IMR-90 (cell line): ENCODE measurements around the gene CCL15. TPM values are rescaled to one million over a fixed set of nuclear protein-coding genes. Genes with fewer than 3 reads are reported as not detected.
"Not testable (repeated sequence)": the region's sequence is repeated elsewhere in the genome, so short reads cannot be mapped to it uniquely, and the experiment has no call there.

Experiments used
- ATAC-seq: fragments of 200-7000 bp; cut with Tn5 transposase; 2 replicates; pipeline ENCODE4 v1.9.1; 2020; ENCODE audit warnings: low read depth, mild to moderate bottlenecking, moderate library complexity
- BruUV-seq: library from RNA; stranded (reverse); fragments of 400-500 nt; replicated peaks from 2 replicates; lab custom pipeline; 2021; lab: Mats Ljungman, UMichigan
- CTCF ChIA-PET: fragments of 300-600 bp; formaldehyde crosslinking; extraction: SDS; loops from one replicate; lab custom pipeline; 2021; ENCODE audit warnings: antibody characterized with exemption; lab: Yijun Ruan, JAX
- POLR2A ChIA-PET: fragments of 300-600 bp; sonication (Branson Sonifier 250); formaldehyde crosslinking; loops from one replicate; lab custom pipeline; 2022; ENCODE audit warnings: antibody characterized with exemption; ENCODE audit not compliant: unreplicated experiment; lab: Charles Lee
- DNase-seq: peaks from one replicate; pipeline ENCODE4 v3.0.0; 2013
- H2AFZ ChIP-seq: replicated peaks from 2 replicates; pipeline ENCODE3; 2013; ENCODE audit warnings: low read length, mild to moderate bottlenecking; ENCODE audit not compliant: poor library complexity
- H2AK5ac ChIP-seq: 2 replicates; pipeline ENCODE4 v1.6.1; 2013; ENCODE audit warnings: low read depth, low read length, inconsistent platforms
- H2AK9ac ChIP-seq: replicated peaks from 2 replicates; pipeline ENCODE3; 2013; ENCODE audit warnings: mild to moderate bottlenecking, low read depth, low read length, moderate library complexity; ENCODE audit not compliant: poor library complexity
- H2BK120ac ChIP-seq: 2 replicates; pipeline ENCODE4 v1.6.1; 2013; ENCODE audit warnings: low read depth, low read length, inconsistent platforms
- H2BK15ac ChIP-seq: 3 replicates; pipeline ENCODE4 v1.6.1; 2013; ENCODE audit warnings: low read depth, low read length, inconsistent platforms
- H2BK20ac ChIP-seq: 2 replicates; pipeline ENCODE4 v1.6.1; 2013; ENCODE audit warnings: low read depth, mild to moderate bottlenecking, inconsistent platforms, low read length, moderate library complexity
- H2BK5ac ChIP-seq: 2 replicates; pipeline ENCODE4 v1.6.1; 2013; ENCODE audit warnings: mild to moderate bottlenecking, low read depth, low read length, inconsistent platforms; ENCODE audit not compliant: poor library complexity, severe bottlenecking
- H3K14ac ChIP-seq: replicated peaks from 2 replicates; pipeline ENCODE4 v1.6.1; 2013; ENCODE audit warnings: low read depth, low read length, inconsistent platforms
- H3K18ac ChIP-seq: 2 replicates; pipeline ENCODE4 v1.6.1; 2013; ENCODE audit warnings: low read depth, low read length, control low read depth
- H3K23ac ChIP-seq: 2 replicates; pipeline ENCODE4 v1.6.1; 2013; ENCODE audit warnings: low read depth, low read length, inconsistent platforms
- H3K27ac ChIP-seq: 2 replicates; pipeline ENCODE4 v1.5.1; 2013; ENCODE audit warnings: mild to moderate bottlenecking, control low read depth, low read length; ENCODE audit not compliant: insufficient read depth
- H3K27me3 ChIP-seq: 2 replicates; pipeline ENCODE4 v1.6.1; 2013; ENCODE audit warnings: low read length; ENCODE audit not compliant: control insufficient read depth, insufficient read depth
- H3K36me3 ChIP-seq: 2 replicates; pipeline ENCODE4 v1.6.1; 2013; ENCODE audit warnings: low read length, mixed read lengths; ENCODE audit not compliant: control insufficient read depth, insufficient read depth
- H3K4ac ChIP-seq: 2 replicates; pipeline ENCODE4 v1.6.1; 2013; ENCODE audit warnings: low read depth, low read length, inconsistent platforms
- H3K4me1 ChIP-seq: 2 replicates; pipeline ENCODE4 v1.6.1; 2013; ENCODE audit warnings: low read length, mixed read lengths; ENCODE audit not compliant: control insufficient read depth, insufficient read depth
- H3K4me2 ChIP-seq: 2 replicates; pipeline ENCODE4 v1.6.1; 2013; ENCODE audit warnings: low read depth, mild to moderate bottlenecking, control low read depth, low read length, moderate library complexity
- H3K4me3 ChIP-seq: 2 replicates; pipeline ENCODE4 v1.5.1; 2013; ENCODE audit warnings: low read depth, mild to moderate bottlenecking, control low read depth, low read length, moderate library complexity; ENCODE audit not compliant: insufficient read depth
- H3K56ac ChIP-seq: 2 replicates; pipeline ENCODE4 v1.6.1; 2013; ENCODE audit warnings: low read length, inconsistent platforms; ENCODE audit not compliant: insufficient read depth; ENCODE audit errors: extremely low read depth
- H3K79me1 ChIP-seq, 2 experiments: 2 replicates each; pipeline ENCODE4 v1.6.1; 2013; ENCODE audit warnings: low read length in 2 of 2, inconsistent platforms in 1 of 2, low read depth in 1 of 2
- H3K9ac ChIP-seq: 2 replicates; pipeline ENCODE4 v1.6.1; 2013; ENCODE audit warnings: low read depth, low read length, control low read depth
- H3K9me1 ChIP-seq: 2 replicates; pipeline ENCODE4 v1.6.1; 2013; ENCODE audit warnings: low read length, inconsistent platforms; ENCODE audit not compliant: insufficient read depth
- H3K9me3 ChIP-seq: 2 replicates; pipeline ENCODE4 v1.6.1; 2013; ENCODE audit warnings: low read length; ENCODE audit not compliant: control insufficient read depth, insufficient read depth
- H4K20me1 ChIP-seq: 2 replicates; pipeline ENCODE4 v1.6.1; 2013; ENCODE audit warnings: low read length, inconsistent platforms; ENCODE audit not compliant: insufficient read depth
- H4K5ac ChIP-seq: 2 replicates; pipeline ENCODE4 v1.6.1; 2013; ENCODE audit warnings: mild to moderate bottlenecking, low read depth, low read length, control low read depth
- H4K8ac ChIP-seq, 2 experiments: 2 replicates each; pipeline ENCODE4 v1.6.1; 2013; ENCODE audit warnings: low read depth in 2 of 2, low read length in 2 of 2, control low read depth in 1 of 2, inconsistent platforms in 1 of 2
- H4K91ac ChIP-seq: 2 replicates; pipeline ENCODE4 v1.6.1; 2013; ENCODE audit warnings: low read depth, low read length, inconsistent platforms; ENCODE audit not compliant: insufficient read depth
- BHLHE40 ChIP-seq: fragments of 150-350 bp; IDR thresholded peaks from 2 replicates; pipeline ENCODE4 v1.6.1; 2016; ENCODE audit warnings: mild to moderate bottlenecking, low read depth, low read length
- WGBS, 2 experiments: methylation state at CpG; one replicate each; pipeline versions ENCODE4 v1.1.5 to v1.1.7; 2013; ENCODE audit warnings: missing lambda C conversion rate in 2 of 2; ENCODE audit not compliant: insufficient read length in 1 of 2; ENCODE audit errors: extremely low coverage in 2 of 2; 5-methylcytosine and 5-hydroxymethylcytosine counted together
- dilution Hi-C: fragments of 300-500 bp; cut with HindIII; formaldehyde crosslinking; loops from one replicate; pipeline ENCODE4 v1.14.3; 2018; ENCODE audit warnings: low sequenced_read_pairs; ENCODE audit not compliant: unreplicated experiment
- in situ Hi-C: fragments of 300-500 bp; cut with MboI; formaldehyde crosslinking; loops from 3 replicates; pipeline ENCODE4 v1.14.3; 2019; ENCODE audit warnings: low sequenced_read_pairs, inconsistent platforms, mixed read lengths
- intact Hi-C: fragments of 100-400 bp; cut with micrococcal nuclease; formaldehyde crosslinking; loops from 2 replicates; pipeline ENCODE4 v1.10.0; 2022
- polyA plus RNA-seq, 3 experiments: library from polyadenylated mRNA; depleted of rRNA; stranded (reverse); fragments of >200 nt; gene quantifications; 2 replicates each; pipeline ENCODE4 v1.2.3, GENCODE V29; 2012; ENCODE audit warnings: low replicate concordance in 1 of 3
- total RNA-seq: library from RNA; depleted of rRNA; stranded (reverse); fragments of >200 nt; gene quantifications from 2 replicates; pipeline ENCODE4 v1.2.3, GENCODE V29; 2012

CCL15 gene
- total and polyA plus RNA-seq, 2 of the 4 experiments (the other 2 are of a cell fraction) = not detected

DNA sequence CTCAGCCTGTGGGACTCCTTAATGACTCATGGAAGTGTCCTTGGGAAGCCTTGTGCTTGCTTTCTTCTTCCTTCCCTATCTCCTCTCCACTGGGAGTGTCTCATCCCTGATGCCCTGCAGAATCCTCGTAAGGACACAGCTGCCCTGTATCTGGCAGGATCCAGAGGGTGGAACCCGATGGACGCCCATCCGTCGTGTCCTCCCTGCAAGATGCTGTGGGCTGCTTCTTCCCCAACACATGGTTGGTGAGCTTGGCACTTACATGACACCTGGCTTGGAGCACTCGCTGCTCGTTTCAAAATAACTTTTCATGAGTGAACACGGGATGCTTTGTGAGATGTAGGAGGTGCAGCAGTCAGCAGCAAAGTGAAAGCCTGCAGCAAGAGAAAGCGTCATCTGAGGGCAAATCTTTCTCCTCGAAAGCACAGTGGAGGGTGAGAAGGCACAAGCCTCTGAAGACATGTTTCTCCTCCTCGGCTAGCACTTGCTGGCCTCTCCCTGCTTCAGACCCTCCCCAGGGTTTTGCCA is 3.3 kb downstream of the CCL15 start:
- TF ChIP-seq BHLHE40 = no peak

GRCh38 chr17:35995346-35995745 is 6.0 kb downstream of the CCL15 start:
- H4K20me1 ChIP-seq, H2BK20ac ChIP-seq, H3K9ac ChIP-seq, in situ Hi-C loops, H3K36me3 ChIP-seq, intact Hi-C loops, H4K5ac ChIP-seq, H2AFZ ChIP-seq, H3K4me2 ChIP-seq, H2BK120ac ChIP-seq, ATAC-seq, H3K9me3 ChIP-seq, H3K56ac ChIP-seq, H3K14ac ChIP-seq, DNase-seq, H4K8ac ChIP-seq, dilution Hi-C loops, H4K91ac ChIP-seq, H3K4ac ChIP-seq, CTCF ChIA-PET, H3K27me3 ChIP-seq, H3K79me1 ChIP-seq, POLR2A ChIA-PET, H3K4me1 ChIP-seq, H3K23ac ChIP-seq, BruUV-seq, H3K4me3 ChIP-seq, H2BK5ac ChIP-seq, H3K18ac ChIP-seq, H3K27ac ChIP-seq, H2AK5ac ChIP-seq, H2AK9ac ChIP-seq, H3K9me1 ChIP-seq, H2BK15ac ChIP-seq: not testable (repeated sequence)
- WGBS, 2 experiments = no CpG with 5 or more reads among the region's 2 CpGs

More for the DNA sequence above, 3.3 kb downstream of the CCL15 start:
- no peak overlapping the region for H2AFZ ChIP-seq
- in situ Hi-C loops = no loop called here
- H2BK5ac ChIP-seq = no peak overlapping the region
- no peaks in the 10 kb centered on the region for H3K79me1 ChIP-seq
- no peaks in the 10 kb centered on the region for H3K36me3 ChIP-seq
- no peak overlapping the region for H3K4ac ChIP-seq
- no peak overlapping the region for H2AK5ac ChIP-seq
- POLR2A ChIA-PET = no interaction called here
- no peaks in the 10 kb centered on the region for H3K4me1 ChIP-seq
- CTCF ChIA-PET = interaction anchor here (0.5 kb wide), 1 partner anchor 70 kb away, joined by 6 read pairs; no protein-coding TSS in a partner anchor
- H3K14ac ChIP-seq = no peak overlapping the region
- no peak overlapping the region for H3K4me3 ChIP-seq
- H4K91ac ChIP-seq = no peak overlapping the region
- intact Hi-C loops = no loop called here
- no peak overlapping the region for H3K18ac ChIP-seq
- H4K5ac ChIP-seq = no peak overlapping the region
- no peak overlapping the region for H3K4me2 ChIP-seq
- no peak overlapping the region for H2BK20ac ChIP-seq
- H2BK15ac ChIP-seq = no peak overlapping the region
- ATAC-seq = no peak
- H3K56ac ChIP-seq = no peak overlapping the region
- dilution Hi-C loops = no loop called here
- no peak overlapping the region for H2AK9ac ChIP-seq
- H2BK120ac ChIP-seq = no peak overlapping the region
- H4K20me1 ChIP-seq = no peaks in the 10 kb centered on the region
- no peak overlapping the region for H4K8ac ChIP-seq
- no peak for DNase-seq
- no peak overlapping the region for H3K9ac ChIP-seq
- H3K23ac ChIP-seq = no peak overlapping the region
- no peaks in the 10 kb centered on the region for H3K27me3 ChIP-seq
- WGBS, 2 experiments = 49% methylated on average over 5 of the region's 11 CpGs; no CpG with 5 or more reads in 1 of the 2 experiments
- no peaks in the 10 kb centered on the region for H3K9me1 ChIP-seq
- no peaks in the 10 kb centered on the region for H3K9me3 ChIP-seq
- BruUV-seq = no TSS peak
- H3K27ac ChIP-seq = no peak overlapping the region
